ENCODE results near the gene ID2. TPM values are rescaled to one million over a fixed set of nuclear protein-coding genes. Genes with fewer than 3 reads are reported as not detected.

Gene ID2
- total RNA-seq, 1 experiment from 2014 or later: 48.6 TPM

DNA sequence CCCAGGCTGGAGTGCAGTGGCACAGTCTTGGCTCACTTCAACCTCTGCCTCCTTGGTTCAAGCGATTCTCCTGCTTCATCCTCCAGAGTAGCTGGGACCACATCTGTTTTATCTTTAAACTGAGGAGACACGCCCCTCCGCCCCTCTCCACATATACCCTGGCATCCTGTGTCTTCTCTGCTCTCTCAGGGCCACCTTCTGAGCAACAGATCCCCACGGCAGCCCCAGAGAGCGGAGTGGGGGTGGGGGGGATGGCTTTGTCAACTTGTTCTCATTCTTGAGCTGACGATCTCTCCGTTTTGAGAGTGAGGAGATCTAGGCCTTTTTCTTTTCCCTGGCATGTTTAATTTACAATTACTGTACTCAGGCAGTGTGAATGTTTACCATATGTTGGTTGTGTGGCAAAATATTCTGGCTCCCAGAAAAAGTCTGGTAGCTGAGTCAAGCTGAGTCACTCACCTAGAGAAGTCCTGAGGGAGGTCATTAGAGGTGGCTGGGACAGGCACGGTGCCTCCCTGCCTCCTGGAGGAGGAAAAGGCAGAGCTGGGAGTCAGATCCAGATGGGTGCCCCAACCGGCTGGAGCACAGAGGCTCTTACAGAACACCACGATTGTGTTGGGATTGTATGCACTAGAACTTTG is 19.5 kb upstream of the ID2 start:
- no peak overlapping the region for H3K27ac Mint-ChIP-seq
- H3K9ac ChIP-seq (ENCODE audit: extremely low read depth, insufficient read length, low read length): no peak overlapping the region
- H3K79me2 ChIP-seq (ENCODE audit: insufficient read depth, low read length): no peaks in the 10 kb centered on the region
- H2BK5ac ChIP-seq (ENCODE audit: insufficient read length, low read length): no peak overlapping the region
- H3K4me1 ChIP-seq (ENCODE audit: insufficient read depth, low read length): no peaks in the 10 kb centered on the region
- H2AFZ ChIP-seq (ENCODE audit: low read length): no peak overlapping the region
- no peaks in the 10 kb centered on the region for H3K9me3 ChIP-seq (ENCODE audit: control insufficient read depth, low read depth, low read length)
- no peak overlapping the region; the same call in 1 of the 2 replicates for H3K14ac ChIP-seq (ENCODE audit: insufficient read depth, low read length)
- no peak overlapping the region for H3T11ph ChIP-seq (ENCODE audit: low read length)
- no peaks in the 10 kb centered on the region for H3K23me2 ChIP-seq (ENCODE audit: insufficient read length, low read depth, low read length, poor library complexity, severe bottlenecking)
- H3K56ac ChIP-seq (ENCODE audit: insufficient read length, low read depth, low read length): no peak overlapping the region
- no peak overlapping the region for H4K91ac ChIP-seq (ENCODE audit: insufficient read length, low read depth, low read length)
- H2BK15ac ChIP-seq (ENCODE audit: low read depth, low read length): no peak overlapping the region
- no peak overlapping the region for H3K4me3 Mint-ChIP-seq
- no peak overlapping the region for H2BK12ac ChIP-seq (ENCODE audit: insufficient read length, low read depth, low read length)
- peaks cover 0 to 2% of the 10 kb centered on the region in 2 experiments; a peak in 3 of 5 replicates for H3K9me3 Mint-ChIP-seq
- peaks cover 6 to 13% of the 10 kb centered on the region in 2 experiments; a peak in 3 of 4 replicates for H3K4me1 Mint-ChIP-seq
- H3K23ac ChIP-seq (ENCODE audit: insufficient read length, low read depth, low read length): no peak overlapping the region
- WGBS (ENCODE audit: extremely low coverage, insufficient read length, low lambda C conversion rate): no CpG with 5 or more reads among the region's 10 CpGs
- H2BK20ac ChIP-seq (ENCODE audit: low read depth, low read length, poor library complexity, severe bottlenecking): no peak overlapping the region
- H3K27me3 ChIP-seq (ENCODE audit: insufficient read depth, low read length): no peaks in the 10 kb centered on the region
- peaks cover 3% of the 10 kb centered on the region; the same call in 1 of the 2 replicates for H3K27me3 Mint-ChIP-seq (ENCODE audit: low read depth)
- H4K5ac ChIP-seq (ENCODE audit: insufficient read length, low read depth, low read length): no peak overlapping the region
- no peaks in the 10 kb centered on the region for H3K79me1 ChIP-seq (ENCODE audit: insufficient read depth, low read depth, low read length, poor library complexity, severe bottlenecking)
- H4K8ac ChIP-seq (replicated peaks; ENCODE audit: insufficient read length, low read depth, low read length): no peak overlapping the region
- no peak overlapping the region for H2AK5ac ChIP-seq (ENCODE audit: insufficient read length, low read length)
- H4K20me1 ChIP-seq (ENCODE audit: control insufficient read depth, insufficient read depth, insufficient read length): no peaks in the 10 kb centered on the region
- TF ChIP-seq, protein P1, sequence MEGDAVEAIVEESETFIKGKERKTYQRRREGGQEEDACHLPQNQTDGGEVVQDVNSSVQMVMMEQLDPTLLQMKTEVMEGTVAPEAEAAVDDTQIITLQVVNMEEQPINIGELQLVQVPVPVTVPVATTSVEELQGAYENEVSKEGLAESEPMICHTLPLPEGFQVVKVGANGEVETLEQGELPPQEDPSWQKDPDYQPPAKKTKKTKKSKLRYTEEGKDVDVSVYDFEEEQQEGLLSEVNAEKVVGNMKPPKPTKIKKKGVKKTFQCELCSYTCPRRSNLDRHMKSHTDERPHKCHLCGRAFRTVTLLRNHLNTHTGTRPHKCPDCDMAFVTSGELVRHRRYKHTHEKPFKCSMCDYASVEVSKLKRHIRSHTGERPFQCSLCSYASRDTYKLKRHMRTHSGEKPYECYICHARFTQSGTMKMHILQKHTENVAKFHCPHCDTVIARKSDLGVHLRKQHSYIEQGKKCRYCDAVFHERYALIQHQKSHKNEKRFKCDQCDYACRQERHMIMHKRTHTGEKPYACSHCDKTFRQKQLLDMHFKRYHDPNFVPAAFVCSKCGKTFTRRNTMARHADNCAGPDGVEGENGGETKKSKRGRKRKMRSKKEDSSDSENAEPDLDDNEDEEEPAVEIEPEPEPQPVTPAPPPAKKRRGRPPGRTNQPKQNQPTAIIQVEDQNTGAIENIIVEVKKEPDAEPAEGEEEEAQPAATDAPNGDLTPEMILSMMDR (conservative IDR thresholded peaks at IDR 0.05): no peak
- no peak overlapping the region for H3K4ac ChIP-seq (ENCODE audit: low read depth, low read length)
- DNase-seq: no peak
- no peaks in the 10 kb centered on the region; a peak in 1 of 7 replicates for H3K36me3 Mint-ChIP-seq (ENCODE audit: insufficient read depth in 1 of 3, low read depth in 3 of 3)
- H3K18ac ChIP-seq (ENCODE audit: insufficient read length, low read depth, low read length): no peak overlapping the region
- no peak overlapping the region for H3K4me2 ChIP-seq (ENCODE audit: insufficient read depth, insufficient read length, low read length)
- no peak overlapping the region for H3K27ac ChIP-seq (ENCODE audit: insufficient read length, low read depth, low read length)
- no peak overlapping the region for H2BK120ac ChIP-seq (ENCODE audit: low read depth, low read length, poor library complexity, severe bottlenecking)
